Fibroblast of mammary gland (primary cell): ENCODE results near the gene AP2B1.

Experiments
- DNase-seq: peaks from one replicate; pipeline ENCODE4 v3.0.0-alpha.2; 2010; ENCODE audit warnings: low read depth
- H3K4me3 ChIP-seq: 2 replicates; pipeline ENCODE4 v1.5.1; 2011; ENCODE audit warnings: low read depth, mild to moderate bottlenecking, low read length, moderate library complexity; ENCODE audit not compliant: control insufficient read depth
- CTCF ChIP-seq: conservative IDR thresholded peaks from 2 replicates; pipeline ENCODE4 v1.5.1; 2011; ENCODE audit warnings: low read depth, low read length, inconsistent platforms; ENCODE audit not compliant: control insufficient read depth, insufficient read depth

AP2B1 gene

DNA sequence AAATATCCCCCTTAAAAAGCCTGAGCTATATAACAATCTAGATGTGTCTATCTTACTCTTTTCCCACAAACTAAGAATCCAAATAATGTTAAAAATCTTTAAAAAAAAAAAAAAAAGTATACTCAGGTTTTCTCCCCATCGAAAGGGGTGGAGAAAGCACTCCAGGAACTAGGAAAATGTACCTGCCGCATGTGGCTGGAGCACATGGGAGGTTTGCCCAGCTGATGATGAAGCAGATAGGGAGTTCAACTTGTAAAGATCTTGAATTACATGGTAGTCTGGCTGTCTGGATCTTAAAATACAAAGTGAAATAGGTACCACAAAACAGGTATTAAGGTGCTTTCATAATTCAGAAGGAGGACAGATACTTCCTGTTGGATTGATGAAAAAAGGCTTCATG is 17.7 kb upstream of the AP2B1 start:
- TF ChIP-seq CTCF: no peak
- no peak overlapping the region for H3K4me3 ChIP-seq
- no peak for DNase-seq

DNA sequence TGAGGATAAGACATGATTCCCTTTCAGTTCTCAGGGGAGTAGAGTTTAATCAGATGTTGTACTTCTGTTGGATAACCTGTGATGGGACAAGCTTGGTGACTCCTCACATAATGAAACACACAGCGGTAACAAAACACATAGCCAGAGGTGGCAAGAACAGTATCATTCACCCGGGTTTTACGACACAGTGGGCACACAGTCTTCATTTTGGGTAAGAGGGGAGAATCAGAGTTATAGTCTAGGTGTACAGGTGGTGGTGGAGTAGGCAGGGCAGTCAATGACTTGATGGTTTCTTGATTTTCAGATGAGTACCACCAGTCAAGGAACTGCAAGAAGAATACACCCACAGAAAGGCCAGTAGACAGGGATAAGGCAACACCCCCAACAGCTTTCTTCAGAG is 11.4 kb upstream of the AP2B1 start:
- DNase-seq: no peak
- TF ChIP-seq CTCF: no peak

DNA sequence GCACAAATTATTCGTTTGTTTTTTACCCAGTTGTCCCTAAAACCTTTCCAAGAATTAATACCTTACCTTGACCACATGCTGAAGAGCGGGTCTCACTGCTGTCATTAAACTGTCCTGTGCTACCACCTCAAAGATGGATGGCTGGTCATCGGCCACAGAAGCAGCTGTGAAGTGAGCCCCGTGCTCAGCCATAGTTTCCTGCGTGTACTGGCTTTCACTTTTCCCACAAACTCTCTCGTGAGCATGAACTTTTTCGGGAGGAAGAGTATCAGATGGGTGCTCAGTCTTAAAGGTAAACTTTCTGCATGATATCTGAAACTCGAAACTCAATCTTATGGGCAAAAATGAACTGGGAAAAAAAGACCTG is 9.3 kb upstream of the AP2B1 start:
- peak overlapping the region; percentile 91 for H3K4me3 ChIP-seq
- peak; percentile 18 for DNase-seq
- TF ChIP-seq CTCF: no peak

More for the DNA sequence above, 11.4 kb upstream of the AP2B1 start:
- H3K4me3 ChIP-seq: no peak overlapping the region

- DNase-seq: peak; percentile 85
- peak within 1 kb of the TSS; percentile 91 for H3K4me3 ChIP-seq
- TF ChIP-seq CTCF: no peak
These were observed 8.8 kb upstream of the AP2B1 start, which contains the start of gene PEX12 for GRCh38 chr17:35578197-35578928. Gene PEX12 (minus strand): TSS chr17:35578571. CDS start chr17:35578021, 550 bp downstream.

- H3K4me3 ChIP-seq: peak overlapping the region; percentile 91
- no peak for DNase-seq
- TF ChIP-seq CTCF: no peak
These were observed 8.1 kb upstream of the AP2B1 start for GRCh38 chr17:35578929-35579432.

- no peak for TF ChIP-seq CTCF
- no peak for DNase-seq
- no peak overlapping the region for H3K4me3 ChIP-seq
These were observed 3.1 kb upstream of the AP2B1 start for GRCh38 chr17:35584061-35584460.
